Globus pallidus (tissue), 1 donor: ENCODE measurements around the gene DLG1.

Experiments
- DNase-seq: peaks from one replicate; pipeline ENCODE4 v3.0.0-alpha.2; 2015; ENCODE audit warnings: low spot score

Gene DLG1

GRCh38 chr3:197171481-197172067 lies 126.8 kb downstream of the DLG1 start:
- no peak for DNase-seq

GRCh38 chr3:197169028-197169427 lies 129.4 kb downstream of the DLG1 start:
- no peak for DNase-seq

DNA sequence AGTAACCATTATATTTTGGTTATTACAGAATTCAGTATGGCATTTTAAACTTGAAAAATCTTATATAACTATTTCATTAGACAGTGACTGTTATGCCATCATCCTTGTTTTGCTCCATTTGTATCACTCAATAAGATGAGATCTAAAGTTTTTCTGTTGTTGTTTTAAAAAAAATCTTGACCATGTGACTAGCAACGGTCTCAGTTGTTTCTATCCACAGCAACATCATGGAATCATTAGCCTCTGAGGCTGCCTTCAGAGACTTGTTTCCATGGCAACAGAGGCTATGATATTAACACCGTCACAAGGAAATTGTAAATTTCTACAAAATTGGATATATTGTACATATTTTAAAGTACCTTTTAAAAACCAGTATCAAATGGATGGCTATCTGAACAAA lies 129.8 kb downstream of the DLG1 start:
- DNase-seq = no peak

DNA sequence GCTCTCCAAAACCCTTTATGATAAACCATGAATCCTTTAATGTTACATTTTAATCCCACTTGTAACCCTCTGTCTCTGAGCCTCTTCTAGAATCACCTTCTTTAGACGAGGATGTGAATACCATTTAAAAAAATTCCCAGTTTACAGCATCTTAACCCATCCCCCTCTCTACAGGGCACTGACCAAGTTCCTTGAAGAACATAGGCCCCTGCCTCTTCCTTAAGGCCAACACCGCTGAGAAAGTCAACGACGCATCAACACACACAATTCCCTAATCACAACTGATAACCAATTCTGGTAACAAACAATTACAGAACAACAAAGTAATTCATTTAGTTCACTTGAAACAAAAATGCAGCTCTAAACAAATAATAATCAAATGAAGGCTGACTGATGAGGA lies 130.3 kb downstream of the DLG1 start:
- no peak for DNase-seq

DNA sequence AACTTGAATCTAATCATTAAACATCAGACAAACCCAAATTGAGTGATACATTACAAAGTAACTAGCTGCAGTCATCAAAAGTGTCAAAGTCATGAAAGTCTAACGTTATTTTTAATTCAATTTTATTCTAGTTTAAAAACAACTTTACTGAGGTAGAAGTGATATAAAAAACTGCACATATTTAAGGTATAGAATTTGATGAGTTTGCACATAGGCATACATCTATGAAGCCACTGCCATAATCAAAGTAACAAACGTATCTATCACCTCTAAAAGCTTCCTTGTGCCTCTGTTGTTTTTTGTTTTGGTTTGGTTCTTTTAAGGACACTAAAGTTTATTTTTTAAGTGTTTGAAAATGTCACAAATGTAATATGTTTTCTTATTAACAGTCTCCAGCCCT lies 130.9 kb downstream of the DLG1 start:
- no peak for DNase-seq

DNA sequence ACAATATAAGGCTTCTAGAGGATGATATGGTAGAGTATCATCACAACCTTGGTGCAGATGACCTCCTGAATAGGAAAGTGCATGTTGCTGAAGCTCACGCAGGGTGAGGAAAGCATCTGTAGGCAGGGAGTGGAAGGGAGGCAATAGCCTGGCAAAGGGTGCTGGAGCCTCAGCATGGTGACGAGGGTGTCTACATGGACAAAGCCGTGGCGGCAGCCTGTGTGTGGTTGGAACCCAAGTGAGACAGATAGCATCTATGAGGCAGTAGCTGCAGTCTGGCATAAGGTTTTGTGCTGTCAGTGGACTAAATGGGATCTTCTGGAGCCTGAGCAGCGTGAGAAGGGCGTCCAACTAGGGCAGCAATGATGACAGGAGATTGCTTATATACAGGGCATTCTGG lies 132.5 kb downstream of the DLG1 start:
- no peak for DNase-seq

GRCh38 chr3:197155046-197155445 lies 143.4 kb downstream of the DLG1 start:
- no peak for DNase-seq

DNA sequence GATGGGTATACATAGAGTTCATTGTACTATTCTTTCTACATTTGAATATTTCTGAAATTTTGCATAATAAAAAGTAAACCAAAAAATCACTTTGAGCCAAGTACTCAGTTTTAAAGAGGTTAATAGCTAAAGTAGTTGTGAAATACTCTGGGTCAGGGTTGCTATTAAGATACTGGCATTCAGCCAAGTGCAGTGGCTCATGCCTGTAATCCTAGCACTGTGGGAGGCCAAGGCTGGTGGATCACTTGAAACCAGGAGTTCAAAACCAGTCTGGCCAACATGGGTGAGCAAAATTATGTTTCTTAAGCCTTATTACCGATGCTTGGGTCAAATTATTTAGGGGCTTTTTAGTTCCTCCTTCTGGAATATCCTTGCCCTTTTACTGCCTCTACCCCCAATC lies 146.8 kb downstream of the DLG1 start:
- DNase-seq = no peak

DNA sequence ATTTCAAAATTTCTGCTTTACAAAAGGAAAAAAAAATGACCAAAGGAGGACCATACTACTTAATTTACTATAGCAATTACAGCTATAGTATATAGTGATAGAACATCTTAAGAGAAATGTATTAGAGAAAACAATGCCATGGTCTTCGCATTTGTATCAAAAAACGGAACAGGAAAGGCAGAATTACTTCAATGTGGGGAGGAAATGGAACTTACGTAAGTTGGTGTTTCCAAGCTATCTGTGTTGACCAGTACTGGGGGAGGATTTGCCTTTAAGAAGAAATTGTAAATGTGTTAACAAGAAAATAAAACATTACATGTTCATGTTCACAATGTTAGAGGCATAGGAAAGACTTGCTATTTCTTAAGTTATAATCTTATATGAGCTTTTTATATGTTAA lies 148.9 kb downstream of the DLG1 start:
- DNase-seq = no peak

- DNase-seq = no peak
Observed at GRCh38 chr3:197144188-197144587, 154.2 kb downstream of the DLG1 start.

DNA sequence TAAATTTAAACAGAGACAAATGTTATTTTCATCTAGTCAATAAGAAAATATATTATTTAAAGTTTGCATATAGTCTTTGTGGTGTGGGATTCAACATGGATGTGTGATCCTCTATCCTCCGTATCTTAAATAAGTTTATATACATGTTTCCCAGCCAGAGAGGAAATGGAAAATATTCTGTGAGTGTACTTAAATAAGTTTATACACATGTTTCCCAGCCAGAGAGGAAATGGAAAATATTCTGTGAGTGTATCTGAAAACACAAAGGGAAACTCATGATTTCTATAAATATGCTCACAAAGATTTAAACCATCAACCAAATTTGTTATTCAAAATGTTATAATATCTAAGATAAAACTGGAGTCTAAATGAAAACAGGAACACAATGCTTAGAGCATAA lies 158.8 kb downstream of the DLG1 start:
- no peak for DNase-seq

GRCh38 chr3:197137751-197138150 lies 160.7 kb downstream of the DLG1 start:
- DNase-seq = no peak

GRCh38 chr3:197136744-197137143 lies 161.7 kb downstream of the DLG1 start:
- DNase-seq = no peak

- DNase-seq = no peak
Observed at GRCh38 chr3:197135212-197135611, 163.2 kb downstream of the DLG1 start.

DNA sequence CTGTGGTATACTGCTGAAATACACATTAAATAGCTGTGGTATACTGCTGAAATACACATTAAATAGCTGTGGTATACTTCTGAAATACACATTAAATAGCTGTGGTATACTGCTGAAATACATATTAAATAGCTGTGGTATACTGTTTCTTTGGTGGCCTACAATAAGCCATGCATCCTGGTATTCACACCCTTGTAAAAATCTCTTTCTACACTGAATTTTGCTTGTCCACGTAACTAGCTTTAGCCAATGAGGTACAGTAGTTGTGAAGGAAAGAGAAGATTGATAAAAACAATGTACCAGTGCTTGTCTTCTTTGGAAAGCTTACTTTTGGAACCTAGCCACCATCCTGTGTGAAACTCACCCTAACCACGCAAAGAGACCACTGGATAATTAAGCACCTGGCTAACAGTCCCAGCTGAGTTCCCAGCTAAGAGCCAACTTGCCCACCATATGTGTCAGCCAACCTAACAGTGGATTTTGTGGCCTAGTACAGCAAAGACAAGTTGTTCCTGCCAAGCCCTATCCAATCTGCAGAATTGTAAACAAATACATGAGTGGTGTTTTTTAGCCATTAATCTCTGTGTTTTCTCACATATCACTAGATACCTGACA lies 165.4 kb downstream of the DLG1 start:
- no peak for DNase-seq

- DNase-seq = no peak
Observed at GRCh38 chr3:197125636-197126035, 172.8 kb downstream of the DLG1 start.

- DNase-seq = peak; percentile 66
Observed at GRCh38 chr3:197124713-197125112, 173.7 kb downstream of the DLG1 start.

GRCh38 chr3:197122394-197122793 lies 176.0 kb downstream of the DLG1 start:
- no peak for DNase-seq

- DNase-seq = no peak
Observed at GRCh38 chr3:197117114-197117513, 181.3 kb downstream of the DLG1 start.

- DNase-seq = no peak
Observed at GRCh38 chr3:197114007-197114406, 184.4 kb downstream of the DLG1 start.

GRCh38 chr3:197111685-197112084 lies 186.7 kb downstream of the DLG1 start:
- no peak for DNase-seq

DNA sequence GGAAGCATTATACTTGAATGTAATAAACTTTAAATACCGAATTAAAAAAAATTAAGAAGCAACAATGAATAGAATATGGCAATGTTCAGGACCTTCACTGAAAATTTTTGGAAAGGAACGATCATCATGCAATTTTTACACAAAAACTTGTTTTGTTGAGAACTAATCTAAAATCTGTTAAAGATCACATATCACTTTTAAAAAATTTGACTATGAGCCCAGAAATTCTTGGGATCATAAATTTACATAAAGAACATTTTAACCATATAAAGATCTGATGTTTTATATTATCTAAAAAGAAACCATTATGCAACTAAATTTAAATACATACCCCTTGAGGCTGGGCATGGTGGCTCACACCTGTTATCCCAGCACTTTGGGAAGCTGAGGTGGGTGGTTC lies 192.6 kb downstream of the DLG1 start:
- DNase-seq = no peak

- DNase-seq = no peak
Observed at GRCh38 chr3:197104738-197105137, 193.7 kb downstream of the DLG1 start.

GRCh38 chr3:197103766-197104165 lies 194.6 kb downstream of the DLG1 start:
- DNase-seq = no peak
